ENCODE data around the gene SLC27A4.
A peak's percentile ranks its signal among the peaks of the same experiment; 100 is the strongest.

The SLC27A4 gene

DNA sequence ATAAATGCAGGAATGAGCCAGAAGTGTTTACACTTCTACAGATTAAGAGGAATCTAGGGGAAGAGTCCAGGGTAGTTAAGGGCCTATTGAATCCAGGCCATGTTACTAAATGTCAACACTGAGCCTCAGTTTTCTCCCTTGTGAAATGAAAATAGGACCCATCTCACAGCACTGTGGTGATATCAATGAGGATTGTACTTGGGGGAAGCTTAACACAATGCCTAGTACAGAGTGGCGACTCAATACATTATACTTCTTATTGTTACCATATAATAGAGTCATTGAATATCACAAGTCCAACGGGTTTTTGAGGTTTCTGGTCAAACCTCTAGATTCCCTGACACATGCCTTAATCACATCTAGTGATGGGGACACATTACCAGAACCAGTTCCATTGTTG lies 22.7 kb upstream of the SLC27A4 start (continued):
- TF ChIP-seq GLIS2 (tag by site-specific recombination; IDR thresholded peaks at IDR 0.05): no peak
- TF ChIP-seq, protein P1, sequence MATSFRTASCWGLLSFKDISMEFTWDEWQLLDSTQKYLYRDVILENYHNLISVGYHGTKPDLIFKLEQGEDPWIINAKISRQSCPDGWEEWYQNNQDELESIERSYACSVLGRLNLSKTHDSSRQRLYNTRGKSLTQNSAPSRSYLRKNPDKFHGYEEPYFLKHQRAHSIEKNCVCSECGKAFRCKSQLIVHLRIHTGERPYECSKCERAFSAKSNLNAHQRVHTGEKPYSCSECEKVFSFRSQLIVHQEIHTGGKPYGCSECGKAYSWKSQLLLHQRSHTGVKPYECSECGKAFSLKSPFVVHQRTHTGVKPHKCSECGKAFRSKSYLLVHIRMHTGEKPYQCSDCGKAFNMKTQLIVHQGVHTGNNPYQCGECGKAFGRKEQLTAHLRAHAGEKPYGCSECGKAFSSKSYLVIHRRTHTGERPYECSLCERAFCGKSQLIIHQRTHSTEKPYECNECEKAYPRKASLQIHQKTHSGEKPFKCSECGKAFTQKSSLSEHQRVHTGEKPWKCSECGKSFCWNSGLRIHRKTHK (tag by site-specific recombination; IDR thresholded peaks at IDR 0.05): no peak
- TF ChIP-seq, protein P2, sequence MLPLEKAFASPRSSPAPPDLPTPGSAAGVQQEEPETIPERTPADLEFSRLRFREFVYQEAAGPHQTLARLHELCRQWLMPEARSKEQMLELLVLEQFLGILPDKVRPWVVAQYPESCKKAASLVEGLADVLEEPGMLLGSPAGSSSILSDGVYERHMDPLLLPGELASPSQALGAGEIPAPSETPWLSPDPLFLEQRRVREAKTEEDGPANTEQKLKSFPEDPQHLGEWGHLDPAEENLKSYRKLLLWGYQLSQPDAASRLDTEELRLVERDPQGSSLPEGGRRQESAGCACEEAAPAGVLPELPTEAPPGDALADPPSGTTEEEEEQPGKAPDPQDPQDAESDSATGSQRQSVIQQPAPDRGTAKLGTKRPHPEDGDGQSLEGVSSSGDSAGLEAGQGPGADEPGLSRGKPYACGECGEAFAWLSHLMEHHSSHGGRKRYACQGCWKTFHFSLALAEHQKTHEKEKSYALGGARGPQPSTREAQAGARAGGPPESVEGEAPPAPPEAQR (tag by site-specific recombination; IDR thresholded peaks at IDR 0.05): no peak

DNA sequence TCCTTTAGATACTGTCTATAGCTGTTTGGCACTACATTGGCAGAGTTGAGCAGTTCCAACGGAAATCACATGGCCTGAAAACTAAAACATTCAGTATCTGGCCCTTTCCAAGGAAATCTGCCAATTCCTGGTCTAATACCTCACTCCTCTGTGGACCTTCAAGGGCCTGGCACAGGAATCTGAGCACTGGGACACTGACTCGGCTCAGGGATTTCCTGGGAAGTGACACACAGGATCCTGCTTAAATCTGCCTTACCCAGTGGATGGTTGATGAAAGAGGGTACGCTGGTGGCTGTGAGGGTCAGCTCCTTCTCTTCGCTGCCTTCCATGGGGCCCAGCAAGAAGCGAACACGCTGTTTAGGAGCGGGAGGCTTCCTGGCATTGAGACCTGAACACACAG lies 19.0 kb upstream of the SLC27A4 start:
- Histone ChIP-seq H3K4me1 (ENCODE audit: control insufficient read depth, insufficient read depth, low read length) (no peaks in the 10 kb centered on the region), H3K9me3 (ENCODE audit: control insufficient read depth, insufficient read depth, low read depth, low read length) (no peaks in the 10 kb centered on the region), H3K4me3 (ENCODE audit: low read depth, low read length) (peak overlapping the region; percentile 87), H3K36me3 (ENCODE audit: control insufficient read depth in 2 of 2, insufficient read depth in 1 of 2, low read length in 2 of 2) (peaks cover 0 to 42% of the 10 kb centered on the region in 2 experiments; a peak in 1 of 3 replicates), H3K27ac (ENCODE audit: extremely low read depth, low read depth, low read length) (no peak overlapping the region)
- CTCF ChIA-PET: interaction anchor here (0.7 to 1.0 kb wide), 2 partner anchors 20 to 29 kb away, joined by 4 to 10 read pairs; no protein-coding TSS in a partner anchor
- POLR2A ChIA-PET: interaction anchor here (1.0 to 2.2 kb wide), 3 partner anchors 19 to 45 kb away, joined by 3 to 6 read pairs (median 3); partner anchors contain the start of genes SLC27A4 and SWI5
- no peak for TF ChIP-seq GFI1B (tag by site-specific recombination; IDR thresholded peaks at IDR 0.05)
- TF ChIP-seq GLI2 (tag by site-specific recombination; IDR thresholded peaks at IDR 0.05; ENCODE audit: borderline replicate concordance, low read depth): no peak
- TF ChIP-seq ZNF791 (tag by site-specific recombination; IDR thresholded peaks at IDR 0.05): no peak
- TF ChIP-seq BCL11A (tag by site-specific recombination; IDR thresholded peaks at IDR 0.05; ENCODE audit: low read depth): no peak
- TF ChIP-seq ZNF394 (tag by site-specific recombination; IDR thresholded peaks at IDR 0.05; ENCODE audit: borderline replicate concordance): no peak
- no peak for TF ChIP-seq ZNF239 (tag by site-specific recombination; IDR thresholded peaks at IDR 0.05)
- TF ChIP-seq KLF16 (tag by site-specific recombination; IDR thresholded peaks at IDR 0.05): no peak
- TF ChIP-seq ZBTB1 (tag by site-specific recombination; IDR thresholded peaks at IDR 0.05): no peak
- no peak for TF ChIP-seq ZNF202 (tag by site-specific recombination; IDR thresholded peaks at IDR 0.05; ENCODE audit: borderline replicate concordance)
- no peak for TF ChIP-seq WT1 (tag by site-specific recombination; IDR thresholded peaks at IDR 0.05)
- TF ChIP-seq, protein P3, sequence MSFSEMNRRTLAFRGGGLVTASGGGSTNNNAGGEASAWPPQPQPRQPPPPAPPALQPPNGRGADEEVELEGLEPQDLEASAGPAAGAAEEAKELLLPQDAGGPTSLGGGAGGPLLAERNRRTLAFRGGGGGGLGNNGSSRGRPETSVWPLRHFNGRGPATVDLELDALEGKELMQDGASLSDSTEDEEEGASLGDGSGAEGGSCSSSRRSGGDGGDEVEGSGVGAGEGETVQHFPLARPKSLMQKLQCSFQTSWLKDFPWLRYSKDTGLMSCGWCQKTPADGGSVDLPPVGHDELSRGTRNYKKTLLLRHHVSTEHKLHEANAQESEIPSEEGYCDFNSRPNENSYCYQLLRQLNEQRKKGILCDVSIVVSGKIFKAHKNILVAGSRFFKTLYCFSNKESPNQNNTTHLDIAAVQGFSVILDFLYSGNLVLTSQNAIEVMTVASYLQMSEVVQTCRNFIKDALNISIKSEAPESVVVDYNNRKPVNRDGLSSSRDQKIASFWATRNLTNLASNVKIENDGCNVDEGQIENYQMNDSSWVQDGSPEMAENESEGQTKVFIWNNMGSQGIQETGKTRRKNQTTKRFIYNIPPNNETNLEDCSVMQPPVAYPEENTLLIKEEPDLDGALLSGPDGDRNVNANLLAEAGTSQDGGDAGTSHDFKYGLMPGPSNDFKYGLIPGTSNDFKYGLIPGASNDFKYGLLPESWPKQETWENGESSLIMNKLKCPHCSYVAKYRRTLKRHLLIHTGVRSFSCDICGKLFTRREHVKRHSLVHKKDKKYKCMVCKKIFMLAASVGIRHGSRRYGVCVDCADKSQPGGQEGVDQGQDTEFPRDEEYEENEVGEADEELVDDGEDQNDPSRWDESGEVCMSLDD (tag by site-specific recombination; IDR thresholded peaks at IDR 0.05): no peak
- no peak for TF ChIP-seq KLF1 (tag by site-specific recombination; IDR thresholded peaks at IDR 0.05)
- TF ChIP-seq YY2 (tag by site-specific recombination; IDR thresholded peaks at IDR 0.05): no peak
- TF ChIP-seq ZBTB20 (tag by site-specific recombination; IDR thresholded peaks at IDR 0.05): no peak
- no peak for TF ChIP-seq ZNF561 (tag by site-specific recombination; IDR thresholded peaks at IDR 0.05; ENCODE audit: borderline replicate concordance)

DNA sequence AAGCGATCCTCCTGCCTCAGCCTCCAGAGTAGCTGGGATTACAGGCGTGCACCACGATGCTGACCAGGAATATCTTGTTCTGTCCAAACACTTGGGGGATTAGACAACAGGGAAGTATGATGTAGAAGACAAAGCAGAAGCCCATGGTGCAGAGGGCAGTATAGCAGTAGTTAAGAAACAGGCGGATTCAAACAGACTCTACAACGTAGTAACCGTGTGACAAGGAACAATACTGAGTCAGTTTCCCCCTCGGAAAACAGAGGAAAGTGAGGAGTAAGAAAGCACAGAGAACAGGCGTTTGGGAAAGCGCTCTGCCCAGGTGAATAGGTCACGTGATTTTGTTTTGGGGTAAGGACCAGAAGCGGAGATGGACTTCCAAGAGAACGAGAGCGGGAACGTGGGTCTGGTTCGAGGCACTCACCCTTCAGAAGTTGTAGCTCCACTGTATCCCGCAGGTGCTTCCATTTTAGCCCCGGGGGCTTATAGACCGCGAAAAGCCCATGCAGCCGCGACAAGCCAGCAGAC lies 18.4 kb upstream of the SLC27A4 start:
- POLR2A ChIA-PET: interaction anchor here (1.0 to 2.2 kb wide), 3 partner anchors 18 to 46 kb away, joined by 3 to 6 read pairs (median 3); partner anchors contain the start of genes SLC27A4 and SWI5
- CTCF ChIA-PET: interaction anchor here (0.7 to 1.0 kb wide), 2 partner anchors 19 to 30 kb away, joined by 4 to 10 read pairs; no protein-coding TSS in a partner anchor
- no peaks in the 10 kb centered on the region for H3K9me3 ChIP-seq (ENCODE audit: control insufficient read depth, insufficient read depth, low read depth, low read length)
- H3K36me3 ChIP-seq (ENCODE audit: control insufficient read depth in 2 of 2, insufficient read depth in 1 of 2, low read length in 2 of 2): peaks cover 0 to 40% of the 10 kb centered on the region in 2 experiments; a peak in 1 of 3 replicates
- no peaks in the 10 kb centered on the region for H3K4me1 ChIP-seq (ENCODE audit: control insufficient read depth, insufficient read depth, low read length)
- H3K4me3 ChIP-seq (ENCODE audit: low read depth, low read length): peak overlapping the region; percentile 87
- no peak overlapping the region for H3K27ac ChIP-seq (ENCODE audit: extremely low read depth, low read depth, low read length)
- TF ChIP-seq ZNF335 (tag by site-specific recombination; conservative IDR thresholded peaks at IDR 0.05) (peak; percentile 100), PRDM1 (tag by site-specific recombination; IDR thresholded peaks at IDR 0.05) (no peak), KLF8 (tag by site-specific recombination; IDR thresholded peaks at IDR 0.05) (no peak), ZNF600 (tag by site-specific recombination; IDR thresholded peaks at IDR 0.05) (0 out of 2 replicates have a peak, but pooled peaks have one; percentile 15), ZNF660 (tag by site-specific recombination; IDR thresholded peaks at IDR 0.05) (no peak)
- TF ChIP-seq, protein P4, sequence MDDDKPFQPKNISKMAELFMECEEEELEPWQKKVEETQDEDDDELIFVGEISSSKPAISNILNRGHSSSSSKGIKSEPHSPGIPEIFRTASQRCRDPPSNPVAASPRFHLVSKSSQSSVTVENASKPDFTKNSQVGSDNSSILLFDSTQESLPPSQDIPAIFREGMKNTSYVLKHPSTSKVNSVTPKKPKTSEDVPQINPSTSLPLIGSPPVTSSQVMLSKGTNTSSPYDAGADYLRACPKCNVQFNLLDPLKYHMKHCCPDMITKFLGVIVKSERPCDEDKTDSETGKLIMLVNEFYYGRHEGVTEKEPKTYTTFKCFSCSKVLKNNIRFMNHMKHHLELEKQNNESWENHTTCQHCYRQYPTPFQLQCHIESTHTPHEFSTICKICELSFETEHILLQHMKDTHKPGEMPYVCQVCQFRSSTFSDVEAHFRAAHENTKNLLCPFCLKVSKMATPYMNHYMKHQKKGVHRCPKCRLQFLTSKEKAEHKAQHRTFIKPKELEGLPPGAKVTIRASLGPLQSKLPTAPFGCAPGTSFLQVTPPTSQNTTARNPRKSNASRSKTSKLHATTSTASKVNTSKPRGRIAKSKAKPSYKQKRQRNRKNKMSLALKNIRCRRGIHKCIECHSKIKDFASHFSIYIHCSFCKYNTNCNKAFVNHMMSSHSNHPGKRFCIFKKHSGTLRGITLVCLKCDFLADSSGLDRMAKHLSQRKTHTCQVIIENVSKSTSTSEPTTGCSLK (tag by site-specific recombination; IDR thresholded peaks at IDR 0.05): no peak
- TF ChIP-seq, protein P5, sequence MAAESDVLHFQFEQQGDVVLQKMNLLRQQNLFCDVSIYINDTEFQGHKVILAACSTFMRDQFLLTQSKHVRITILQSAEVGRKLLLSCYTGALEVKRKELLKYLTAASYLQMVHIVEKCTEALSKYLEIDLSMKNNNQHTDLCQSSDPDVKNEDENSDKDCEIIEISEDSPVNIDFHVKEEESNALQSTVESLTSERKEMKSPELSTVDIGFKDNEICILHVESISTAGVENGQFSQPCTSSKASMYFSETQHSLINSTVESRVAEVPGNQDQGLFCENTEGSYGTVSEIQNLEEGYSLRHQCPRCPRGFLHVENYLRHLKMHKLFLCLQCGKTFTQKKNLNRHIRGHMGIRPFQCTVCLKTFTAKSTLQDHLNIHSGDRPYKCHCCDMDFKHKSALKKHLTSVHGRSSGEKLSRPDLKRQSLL (tag by site-specific recombination; IDR thresholded peaks at IDR 0.05): no peak

Measured in HEK293 (cell line).